ENCODE results near the gene GPRIN2.

GPRIN2 gene

GRCh38 chr10:46554166-46554781, 2.2 kb downstream of the GPRIN2 start:
- DNase-seq (ENCODE audit: low read depth, low spot score) = no peak
- H3K4me3 ChIP-seq (ENCODE audit: low read depth, low read length) = no peak overlapping the region
- TF ChIP-seq, protein P1, sequence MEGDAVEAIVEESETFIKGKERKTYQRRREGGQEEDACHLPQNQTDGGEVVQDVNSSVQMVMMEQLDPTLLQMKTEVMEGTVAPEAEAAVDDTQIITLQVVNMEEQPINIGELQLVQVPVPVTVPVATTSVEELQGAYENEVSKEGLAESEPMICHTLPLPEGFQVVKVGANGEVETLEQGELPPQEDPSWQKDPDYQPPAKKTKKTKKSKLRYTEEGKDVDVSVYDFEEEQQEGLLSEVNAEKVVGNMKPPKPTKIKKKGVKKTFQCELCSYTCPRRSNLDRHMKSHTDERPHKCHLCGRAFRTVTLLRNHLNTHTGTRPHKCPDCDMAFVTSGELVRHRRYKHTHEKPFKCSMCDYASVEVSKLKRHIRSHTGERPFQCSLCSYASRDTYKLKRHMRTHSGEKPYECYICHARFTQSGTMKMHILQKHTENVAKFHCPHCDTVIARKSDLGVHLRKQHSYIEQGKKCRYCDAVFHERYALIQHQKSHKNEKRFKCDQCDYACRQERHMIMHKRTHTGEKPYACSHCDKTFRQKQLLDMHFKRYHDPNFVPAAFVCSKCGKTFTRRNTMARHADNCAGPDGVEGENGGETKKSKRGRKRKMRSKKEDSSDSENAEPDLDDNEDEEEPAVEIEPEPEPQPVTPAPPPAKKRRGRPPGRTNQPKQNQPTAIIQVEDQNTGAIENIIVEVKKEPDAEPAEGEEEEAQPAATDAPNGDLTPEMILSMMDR (IDR thresholded peaks at IDR 0.05; ENCODE audit: low read depth, low read length) = no peak
- in situ Hi-C loops (cut with HindIII; ENCODE audit: low sequenced_read_pairs) = no loop called here

DNA sequence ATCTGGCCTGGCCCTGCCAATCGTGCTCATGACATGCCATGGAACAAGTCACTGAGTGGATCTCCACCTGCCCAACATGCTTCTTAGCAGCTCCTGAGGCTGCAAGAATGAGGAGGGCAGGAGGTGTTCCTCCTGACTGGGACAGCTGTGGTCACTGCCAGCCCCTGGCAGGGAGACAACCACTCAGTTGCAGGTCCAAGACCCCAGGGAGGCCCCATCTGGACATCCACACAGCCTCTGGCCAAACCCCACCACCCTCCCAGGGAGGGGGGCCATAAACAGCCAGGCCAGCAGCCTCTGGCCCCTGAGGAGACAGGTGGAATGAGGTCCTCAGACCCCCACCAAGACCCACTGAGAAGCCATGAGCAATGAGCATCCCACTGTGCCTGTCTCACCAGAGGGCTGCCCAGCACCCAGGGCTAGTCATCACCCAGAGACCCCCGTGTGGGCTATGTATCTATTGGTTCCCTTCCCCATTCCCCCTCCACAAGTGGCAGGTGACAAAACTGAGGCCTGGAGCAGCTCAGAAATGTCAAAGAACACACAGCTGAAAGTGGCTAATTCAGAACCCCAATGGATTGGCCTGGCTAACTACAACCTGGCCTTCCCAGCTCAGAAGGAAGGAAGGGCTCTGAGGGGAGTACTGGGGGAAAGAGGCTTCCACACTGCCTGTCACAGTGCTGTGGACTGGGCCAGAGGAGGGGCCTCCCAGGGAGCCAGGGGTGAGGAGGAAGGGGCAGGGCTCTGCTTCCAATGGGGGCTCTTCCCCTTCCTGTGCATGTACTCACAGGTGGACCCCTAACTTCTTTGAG, 3.0 kb downstream of the GPRIN2 start:
- in situ Hi-C loops (cut with HindIII; ENCODE audit: low sequenced_read_pairs) = no loop called here
- TF ChIP-seq, protein P1 (IDR thresholded peaks at IDR 0.05; ENCODE audit: low read depth, low read length) = no peak
- DNase-seq (ENCODE audit: low read depth, low spot score) = no peak
- H3K4me3 ChIP-seq (ENCODE audit: low read depth, low read length) = no peak overlapping the region

DNA sequence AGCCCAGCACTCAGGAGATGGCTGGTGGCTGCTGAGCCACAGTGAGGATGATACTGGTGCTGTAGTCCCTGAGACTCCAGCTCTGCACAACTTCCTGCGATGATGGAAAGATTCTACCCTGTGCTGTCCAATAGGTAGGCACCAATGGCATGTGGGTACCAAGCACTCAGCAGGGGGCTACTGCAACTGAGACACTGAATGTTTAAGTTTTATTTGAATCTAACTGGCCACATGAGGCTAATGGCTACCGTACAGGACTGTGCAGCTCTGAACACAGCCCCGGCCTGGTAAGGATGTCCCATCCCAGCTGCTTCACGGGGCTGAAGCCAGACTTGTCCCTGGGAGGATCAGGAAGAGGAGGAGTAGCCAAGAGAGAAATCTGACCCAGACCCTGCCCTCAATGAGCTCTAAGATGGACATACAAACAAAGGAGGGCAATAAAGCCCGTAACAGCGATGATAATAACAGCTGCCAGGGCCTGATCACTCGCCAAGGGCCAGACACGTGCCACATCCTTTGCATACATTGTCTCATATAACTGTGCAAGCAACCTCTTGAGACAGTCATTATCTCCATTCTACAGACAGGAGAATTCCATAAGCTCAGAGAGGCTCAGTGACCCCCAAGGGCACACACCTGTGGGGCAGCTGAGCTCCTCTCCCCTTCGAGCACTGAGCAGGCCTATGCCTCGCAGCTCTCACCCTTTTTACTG, 3.8 kb downstream of the GPRIN2 start:
- in situ Hi-C loops (cut with HindIII; ENCODE audit: low sequenced_read_pairs) = no loop called here
- DNase-seq (ENCODE audit: low read depth, low spot score) = no peak
- no peak overlapping the region for H3K4me3 ChIP-seq (ENCODE audit: low read depth, low read length)
- TF ChIP-seq, protein P1 (IDR thresholded peaks at IDR 0.05; ENCODE audit: low read depth, low read length) = no peak

DNA sequence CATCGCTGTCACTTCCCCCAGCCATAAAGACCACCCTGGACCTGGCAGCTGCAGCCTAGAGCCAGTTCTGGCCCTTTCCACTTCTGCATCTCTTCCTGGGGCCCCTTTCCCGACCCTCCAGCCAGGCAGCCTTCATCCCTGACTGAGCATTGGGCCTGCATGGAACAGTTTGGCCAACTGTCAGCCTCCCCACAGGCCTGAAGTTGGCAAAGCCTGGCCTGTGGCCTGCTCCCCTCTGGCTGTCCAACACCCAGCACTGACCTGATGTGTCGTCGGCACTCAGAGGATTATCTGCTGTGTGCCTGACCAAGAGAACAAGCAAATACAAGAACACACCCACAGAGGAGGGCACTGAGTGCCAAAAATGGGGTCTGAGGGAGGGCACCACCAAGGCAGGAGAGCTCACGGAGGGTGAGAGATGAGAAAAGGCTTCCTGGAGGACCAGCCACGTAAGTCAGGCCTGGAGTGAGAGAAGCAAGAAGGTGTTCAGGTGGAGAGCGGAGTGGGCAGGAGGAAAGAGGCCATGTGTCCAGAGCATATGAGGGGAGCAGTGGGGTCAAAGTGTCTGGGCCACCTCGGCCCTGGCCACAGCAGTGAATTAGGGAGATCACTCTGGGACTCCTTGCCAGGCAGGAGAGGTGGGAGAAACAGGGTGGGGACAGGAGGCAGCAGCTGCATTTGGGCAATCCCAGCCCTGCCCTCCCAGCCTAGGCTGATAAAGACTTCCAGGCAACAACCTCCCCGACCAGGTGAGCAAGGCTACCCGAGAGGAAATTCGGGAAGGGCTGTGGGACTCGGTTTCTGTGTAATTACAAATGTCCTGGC, 4.5 kb downstream of the GPRIN2 start:
- no peak overlapping the region for H3K4me3 ChIP-seq (ENCODE audit: low read depth, low read length)
- in situ Hi-C loops (cut with HindIII; ENCODE audit: low sequenced_read_pairs) = no loop called here
- DNase-seq (ENCODE audit: low read depth, low spot score) = no peak
- TF ChIP-seq, protein P1 (IDR thresholded peaks at IDR 0.05; ENCODE audit: low read depth, low read length) = no peak

DNA sequence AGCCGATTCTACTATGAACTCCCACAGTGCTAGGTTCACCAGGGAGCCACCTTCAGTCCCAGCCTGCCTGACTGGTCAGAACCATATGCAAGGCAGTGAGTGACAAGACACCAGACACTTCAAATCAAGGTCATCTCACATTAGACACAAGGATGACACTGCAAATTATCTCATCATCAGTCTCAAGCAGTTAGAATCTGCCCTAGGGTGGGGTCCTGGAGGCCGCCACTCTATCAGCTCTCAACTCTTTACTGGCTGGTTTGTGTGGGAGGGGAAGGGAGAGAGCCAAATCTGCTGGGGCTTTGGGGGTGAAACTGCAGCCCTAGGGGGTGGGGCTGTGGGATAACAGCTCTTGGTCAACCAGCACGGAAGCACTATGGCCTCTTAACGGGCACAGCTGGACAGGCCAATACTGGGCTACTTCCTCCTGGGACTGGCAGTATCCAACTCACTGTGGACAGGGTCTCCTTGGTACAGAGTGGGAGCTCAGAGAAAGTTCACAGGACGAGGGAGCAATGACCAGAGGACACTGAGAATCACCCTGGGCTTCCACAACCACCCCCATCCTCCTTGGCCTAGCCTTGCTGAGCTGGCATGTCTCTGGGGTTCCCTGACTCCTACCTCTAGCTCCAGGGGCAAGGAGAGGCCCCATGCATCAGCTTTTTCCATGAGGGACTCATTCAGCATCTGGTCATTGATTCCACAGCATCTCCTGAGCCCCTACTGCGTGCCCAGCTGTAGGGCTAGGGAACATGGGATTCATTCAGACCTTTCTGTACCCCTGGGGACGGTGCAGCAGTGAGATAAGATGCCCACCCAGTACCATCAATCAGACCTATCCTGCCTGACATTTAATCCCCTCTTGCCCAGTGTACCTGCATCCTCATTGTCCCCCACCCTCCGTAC, 5.4 kb downstream of the GPRIN2 start:
- H3K4me3 ChIP-seq (ENCODE audit: low read depth, low read length) = no peak overlapping the region
- no peak for DNase-seq (ENCODE audit: low read depth, low spot score)
- in situ Hi-C loops (cut with HindIII; ENCODE audit: low sequenced_read_pairs) = no loop called here
- TF ChIP-seq, protein P1 (IDR thresholded peaks at IDR 0.05; ENCODE audit: low read depth, low read length) = no peak
